ENCODE measurements around the gene ETS1.
A peak's percentile ranks its signal among the peaks of the same experiment; 100 is the strongest.

Gene ETS1

DNA sequence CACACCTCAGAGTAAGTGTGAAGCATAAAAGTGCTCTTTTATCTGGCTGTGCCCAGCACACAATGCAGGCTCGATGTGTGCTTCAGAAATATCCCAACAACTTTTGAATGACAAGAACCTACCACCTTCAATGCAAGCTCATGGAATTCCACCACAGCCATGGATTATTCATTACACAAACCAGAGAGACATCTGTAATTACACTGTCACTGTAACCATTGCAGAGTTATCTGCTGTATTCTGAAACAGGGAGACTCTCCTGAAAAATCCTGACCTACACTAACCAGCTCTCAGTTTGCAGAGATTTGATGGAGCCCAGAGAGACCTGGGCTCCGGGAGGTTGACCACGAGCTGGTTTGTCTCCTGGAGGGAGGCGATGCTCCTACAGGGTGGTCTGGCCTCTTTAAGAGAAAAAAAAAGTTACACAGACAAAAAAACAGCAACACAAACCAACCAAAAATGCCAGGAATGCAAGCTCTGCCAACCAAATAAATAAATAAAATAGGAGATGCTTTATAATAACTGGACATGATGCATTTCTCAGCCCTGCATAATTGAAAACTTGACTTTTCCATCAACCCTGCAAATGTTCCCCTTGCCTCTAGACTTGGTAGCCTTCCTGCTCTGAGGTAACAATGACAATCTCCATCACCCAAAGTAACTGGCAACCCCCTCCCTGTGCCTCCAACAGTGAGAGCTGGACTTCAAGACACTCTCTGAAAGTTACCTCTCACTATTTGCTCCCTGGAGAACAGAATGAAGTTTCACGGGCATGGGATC lies 69.7 kb downstream of the ETS1 start:
- no peak for ATAC-seq

GRCh38 chr11:128516886-128517285 lies 70.5 kb downstream of the ETS1 start:
- ATAC-seq = no peak

DNA sequence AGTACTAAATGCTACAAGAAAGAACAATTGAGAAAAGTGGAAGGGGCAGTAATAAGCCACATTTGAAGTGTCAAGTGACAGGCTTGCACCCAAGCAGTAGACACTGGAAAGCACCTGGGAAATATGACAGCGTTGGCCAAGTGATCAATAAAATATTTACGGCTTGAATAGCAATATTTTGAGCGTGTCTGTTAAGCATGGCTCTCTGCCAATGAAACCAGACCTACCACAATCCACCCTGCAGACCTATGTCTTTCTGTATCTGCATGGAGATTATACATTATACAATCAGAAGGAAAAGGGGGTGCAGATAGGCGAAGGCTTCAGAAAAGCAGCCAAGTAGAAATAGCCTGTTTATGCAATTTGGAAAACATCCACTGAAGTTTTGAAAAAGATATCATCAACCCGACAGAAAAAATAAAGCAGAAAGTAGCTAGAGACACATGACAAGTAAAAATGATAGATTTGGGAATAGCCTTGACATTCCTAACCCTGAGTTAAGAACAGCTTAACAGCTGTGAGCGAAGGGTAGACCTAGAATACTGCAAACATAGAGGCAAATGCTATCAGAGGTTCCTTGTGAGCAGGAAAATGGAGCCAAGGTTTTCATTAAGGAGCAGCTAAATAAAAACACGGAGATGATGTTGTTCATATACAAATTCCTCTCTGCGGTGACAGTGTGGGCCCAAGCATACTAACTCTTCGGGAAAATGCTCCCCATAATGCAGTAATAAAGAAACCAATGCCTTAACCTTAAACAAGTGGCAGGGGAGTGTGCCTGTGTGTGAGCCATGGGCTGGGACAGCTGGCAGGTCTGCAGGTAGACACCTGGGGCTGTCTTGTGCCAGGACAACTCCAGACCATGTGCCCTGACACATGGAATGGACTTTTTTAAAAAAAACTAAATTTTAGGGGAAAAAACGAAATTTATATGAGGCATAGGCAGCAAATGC lies 71.3 kb downstream of the ETS1 start:
- ATAC-seq = no peak

- no peak for ATAC-seq
These were observed 72.3 kb downstream of the ETS1 start for GRCh38 chr11:128515086-128515485.

GRCh38 chr11:128513915-128514681 lies 73.3 kb downstream of the ETS1 start:
- ATAC-seq = peak; percentile 19 to 31

GRCh38 chr11:128512474-128512996 lies 74.8 kb downstream of the ETS1 start:
- ATAC-seq = peak; percentile 15 to 28

DNA sequence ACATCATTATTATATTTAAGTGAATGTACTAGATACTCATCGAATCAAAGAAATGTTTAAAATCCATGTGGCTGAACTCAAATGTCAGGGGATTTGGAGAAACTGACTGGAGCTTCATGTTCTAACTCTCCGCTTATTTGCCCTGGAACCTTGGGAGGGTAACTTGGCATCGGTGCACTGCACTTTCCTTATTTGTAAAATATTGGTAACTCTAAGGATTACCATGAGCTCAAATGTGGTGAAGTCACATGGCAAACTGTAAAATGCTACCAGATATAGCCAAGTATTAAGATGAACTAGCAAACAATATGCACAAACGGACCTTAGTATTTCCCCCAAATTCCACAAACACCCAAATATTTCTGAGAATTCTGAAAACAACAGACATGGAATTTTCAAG lies 75.6 kb downstream of the ETS1 start:
- no peak for ATAC-seq

GRCh38 chr11:128509621-128510389 lies 77.6 kb downstream of the ETS1 start:
- ATAC-seq = peak in 1 of 2 donors; percentile 15

DNA sequence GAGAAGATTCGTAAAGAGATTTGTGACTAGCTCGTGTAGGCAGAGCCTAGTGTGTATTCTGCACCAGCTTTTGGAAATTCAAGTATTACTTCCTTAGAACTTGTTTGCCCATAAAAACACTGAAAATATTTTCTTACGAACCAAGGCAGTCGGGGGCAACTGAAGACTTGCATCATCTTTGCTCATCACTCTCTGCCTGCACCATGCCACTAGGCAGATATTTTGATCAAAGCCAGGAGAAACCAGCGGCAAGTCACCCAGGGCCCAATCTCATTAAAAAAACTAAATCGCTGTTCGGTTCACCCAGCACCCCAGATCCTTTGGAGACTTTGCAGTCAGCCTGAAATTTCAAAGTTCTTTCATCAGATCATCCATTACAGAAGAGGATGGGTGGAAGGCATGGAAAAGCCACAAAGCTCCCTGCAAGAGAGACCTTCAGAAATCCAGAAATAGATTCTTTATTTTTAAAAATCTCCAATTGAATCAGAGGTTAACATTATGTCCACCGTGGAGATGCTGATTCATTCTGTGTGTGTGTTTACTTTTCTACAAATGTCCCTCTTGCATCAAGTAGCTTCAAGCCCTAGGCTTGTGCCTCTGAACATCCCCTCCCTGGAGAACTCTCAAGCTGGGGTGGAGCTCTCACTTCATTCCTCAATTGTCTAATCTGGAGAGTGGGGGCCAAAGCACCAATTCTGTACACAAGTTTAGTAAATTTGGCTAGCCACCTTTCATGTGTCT lies 78.4 kb downstream of the ETS1 start:
- no peak for ATAC-seq

DNA sequence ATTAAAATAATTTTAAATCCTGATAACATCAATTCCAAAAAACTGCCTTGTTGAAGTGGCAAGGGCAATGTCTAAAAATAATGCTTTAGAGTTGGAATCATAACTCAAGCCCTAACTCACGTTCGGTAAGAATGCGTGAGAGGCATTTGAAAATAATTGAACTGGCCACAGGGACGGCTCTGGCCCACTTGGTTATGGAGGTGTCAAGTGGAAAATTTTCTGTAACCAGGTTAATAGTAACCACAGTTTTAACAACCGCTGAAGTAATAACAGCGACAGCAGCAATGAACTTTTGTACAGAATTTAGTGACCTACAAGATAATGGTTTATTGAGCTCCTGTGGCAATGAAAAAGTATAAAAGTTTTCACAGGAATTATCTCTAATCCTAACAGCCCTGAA lies 79.4 kb downstream of the ETS1 start:
- ATAC-seq = peak in 1 of 2 donors; percentile 7

DNA sequence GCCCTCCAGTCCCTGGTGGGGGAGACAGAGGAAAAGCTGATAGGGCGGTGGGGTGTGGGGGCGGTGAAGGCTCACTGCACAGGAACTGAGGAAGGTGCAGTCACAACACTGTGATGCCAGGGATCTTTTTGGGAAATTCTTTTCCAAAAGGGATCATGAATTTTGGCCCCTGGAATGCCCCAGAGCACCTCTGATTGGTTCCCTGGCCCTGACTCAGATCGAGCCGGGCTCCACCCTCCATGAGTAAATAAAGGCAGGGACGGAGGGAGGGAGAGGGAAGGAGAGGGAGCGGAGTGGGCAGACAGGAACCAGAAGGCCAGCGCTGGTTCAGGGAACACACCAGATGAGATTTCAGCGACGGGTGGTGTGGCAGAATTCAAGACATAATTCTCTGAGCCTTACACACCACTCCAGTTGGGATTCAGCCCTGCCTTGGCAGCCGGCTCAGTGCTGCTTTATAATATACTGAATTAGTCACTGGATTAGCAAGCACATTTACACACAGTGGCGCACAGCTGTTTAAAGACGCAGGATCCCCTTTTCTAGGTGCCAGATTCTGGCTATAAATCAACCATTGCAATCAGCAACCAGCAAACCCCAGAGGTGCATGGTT lies 80.3 kb downstream of the ETS1 start:
- peak; percentile 73 for ATAC-seq

DNA sequence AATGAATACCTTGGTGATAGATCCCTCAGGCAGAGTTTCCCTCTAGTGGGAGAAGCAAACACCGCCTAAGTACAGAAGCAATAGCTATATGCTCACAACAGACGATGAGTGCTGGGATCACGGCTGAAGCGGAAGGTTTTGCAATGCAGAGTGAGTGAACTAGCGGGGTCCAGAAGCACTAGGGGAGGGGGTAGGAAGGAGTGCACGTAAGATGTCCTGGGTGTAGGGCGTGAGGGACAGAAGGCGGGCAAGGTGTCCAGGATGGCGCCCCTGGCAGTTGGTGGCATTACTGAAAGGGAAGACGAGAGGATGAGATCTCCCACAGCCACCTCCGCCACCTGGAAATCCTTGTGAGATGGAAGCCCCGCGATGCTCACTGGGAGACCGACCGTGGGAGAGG lies 81.0 kb downstream of the ETS1 start:
- ATAC-seq = no peak

- no peak for ATAC-seq
These were observed 81.8 kb downstream of the ETS1 start for GRCh38 chr11:128505449-128506065.

DNA sequence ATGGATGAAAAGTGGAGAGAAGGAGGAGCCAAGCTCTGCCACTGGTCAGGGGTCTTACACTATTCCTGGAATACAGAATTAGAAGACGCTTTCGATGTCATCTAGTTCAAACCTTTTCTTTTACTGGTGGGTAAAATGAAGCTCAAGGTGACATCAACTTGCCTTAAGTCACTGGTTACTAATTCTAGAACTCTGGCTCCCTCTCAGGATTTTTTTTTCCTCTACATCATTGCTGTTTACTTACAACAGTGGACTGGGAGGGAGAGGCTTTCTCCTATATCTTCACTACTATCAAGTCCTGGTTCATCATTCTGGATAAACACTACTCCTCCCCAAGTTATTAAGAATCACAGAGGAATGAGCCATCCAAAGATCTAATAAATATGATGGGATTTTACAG lies 82.9 kb downstream of the ETS1 start:
- ATAC-seq = no peak

GRCh38 chr11:128503245-128503991 lies 83.9 kb downstream of the ETS1 start:
- peak; percentile 40 to 44 for ATAC-seq

- ATAC-seq = no peak
These were observed 84.6 kb downstream of the ETS1 start for GRCh38 chr11:128502726-128503125.

GRCh38 chr11:128501632-128502549 lies 85.5 kb downstream of the ETS1 start:
- no peak for ATAC-seq

DNA sequence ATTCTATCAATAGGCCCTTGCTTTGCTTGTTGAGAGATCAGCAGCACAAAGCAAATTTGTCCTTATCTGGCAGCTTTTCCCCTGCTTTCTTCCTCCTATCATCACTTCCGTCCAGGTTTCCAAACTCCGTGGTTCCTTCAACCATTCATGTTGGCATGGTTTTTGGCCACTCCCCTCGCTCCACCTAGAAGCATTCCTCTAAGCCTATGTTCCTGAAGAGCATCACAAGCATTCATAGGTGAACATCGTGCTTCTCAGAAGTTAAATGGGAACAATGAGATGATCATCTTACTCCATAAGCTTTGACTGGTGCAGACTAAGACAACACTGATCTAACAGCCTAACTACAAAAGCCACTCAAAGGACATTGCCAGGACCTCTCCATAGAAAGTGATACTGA lies 86.3 kb downstream of the ETS1 start:
- ATAC-seq = no peak

Measured in activated CD4-positive, CD25-positive, alpha-beta regulatory T cell treated with anti-CD3 and anti-CD28 coated beads, Interleukin-2, amount 50 U/mL, for 24 hours (primary cell).